CD4-positive, alpha-beta T cell treated with Interleukin-15 for 1 hour (primary cell): ENCODE measurements around the gene CYP39A1.
"Not testable (repeated sequence)": the region's sequence is repeated elsewhere in the genome, so short reads cannot be mapped to it uniquely, and the experiment has no call there.

Source experiments
- DNase-seq: peaks from one replicate; pipeline ENCODE4 v3.0.0-alpha.2; 2020

CYP39A1 gene

GRCh38 chr6:46648869-46649492 lies 3.6 kb downstream of the CYP39A1 start:
- DNase-seq: no peak

- DNase-seq: not testable (repeated sequence)
These were observed 4.5 kb downstream of the CYP39A1 start for GRCh38 chr6:46648108-46648507.

- DNase-seq: no peak
These were observed 7.4 kb downstream of the CYP39A1 start for GRCh38 chr6:46645265-46645664.

GRCh38 chr6:46642928-46643751 lies 9.5 kb downstream of the CYP39A1 start:
- no peak for DNase-seq

- DNase-seq: no peak
These were observed 14.0 kb downstream of the CYP39A1 start for GRCh38 chr6:46638650-46639049.

GRCh38 chr6:46637933-46638332 lies 14.7 kb downstream of the CYP39A1 start:
- DNase-seq: no peak

GRCh38 chr6:46637145-46637544 lies 15.5 kb downstream of the CYP39A1 start:
- DNase-seq: no peak

GRCh38 chr6:46635462-46635861 lies 17.2 kb downstream of the CYP39A1 start:
- no peak for DNase-seq

GRCh38 chr6:46632053-46632452 lies 20.6 kb downstream of the CYP39A1 start:
- no peak for DNase-seq

- DNase-seq: no peak
These were observed 22.9 kb downstream of the CYP39A1 start for GRCh38 chr6:46629691-46630090.

- DNase-seq: no peak
These were observed 23.6 kb downstream of the CYP39A1 start for GRCh38 chr6:46628976-46629375.

GRCh38 chr6:46628498-46628897 lies 24.1 kb downstream of the CYP39A1 start:
- DNase-seq: no peak

- no peak for DNase-seq
These were observed 25.6 kb downstream of the CYP39A1 start for GRCh38 chr6:46626976-46627375.

GRCh38 chr6:46626228-46626909 lies 26.2 kb downstream of the CYP39A1 start:
- no peak for DNase-seq

GRCh38 chr6:46618726-46619125 lies 33.9 kb downstream of the CYP39A1 start:
- DNase-seq: no peak

- DNase-seq: no peak
These were observed 40.0 kb downstream of the CYP39A1 start for GRCh38 chr6:46612645-46613044.

GRCh38 chr6:46610862-46611553 lies 41.6 kb downstream of the CYP39A1 start:
- no peak for DNase-seq

- no peak for DNase-seq
These were observed 46.3 kb downstream of the CYP39A1 start for GRCh38 chr6:46606338-46606737.

GRCh38 chr6:46605091-46605797 lies 47.4 kb downstream of the CYP39A1 start:
- no peak for DNase-seq

GRCh38 chr6:46598215-46598614 lies 54.4 kb downstream of the CYP39A1 start:
- DNase-seq: no peak

GRCh38 chr6:46592740-46593139 lies 59.9 kb downstream of the CYP39A1 start:
- no peak for DNase-seq

- DNase-seq: no peak
These were observed 60.6 kb downstream of the CYP39A1 start for GRCh38 chr6:46592046-46592445.

- DNase-seq: no peak
These were observed 61.9 kb downstream of the CYP39A1 start for GRCh38 chr6:46590765-46591164.
